Central memory CD8-positive, alpha-beta T cell (primary cell): ENCODE results near the gene NPM3.

Experiments
- ATAC-seq: fragments of 150-1000 bp; cut with Tn5 transposase; replicated peaks from 2 replicates; pipeline ENCODE4 v1.10.0; 2022; ENCODE audit warnings: mild to moderate bottlenecking, moderate FRiP score, moderate number of reproducible peaks; ENCODE audit not compliant: poor library complexity, severe bottlenecking; ENCODE audit errors: extremely low read depth
- DNase-seq, 2 donors: peaks; one replicate each; pipeline ENCODE4 v3.0.0; 2021; ENCODE audit warnings: low spot score in 2 of 2
- H3K27ac Mint-ChIP-seq: one replicate; pipeline ENCODE4 v1.8.0; 2022; ENCODE audit warnings: low read depth, mild to moderate bottlenecking, moderate library complexity, mixed read lengths
- H3K27me3 Mint-ChIP-seq: one replicate; pipeline ENCODE4 v1.8.0; 2022; ENCODE audit warnings: mixed read lengths
- H3K36me3 Mint-ChIP-seq: one replicate; pipeline ENCODE4 v1.8.0; 2022; ENCODE audit warnings: mild to moderate bottlenecking, moderate library complexity, mixed read lengths; ENCODE audit not compliant: insufficient read depth
- H3K4me1 Mint-ChIP-seq: one replicate; pipeline ENCODE4 v1.8.0; 2022; ENCODE audit warnings: mixed read lengths
- H3K4me3 Mint-ChIP-seq: one replicate; pipeline ENCODE4 v1.8.0; 2022; ENCODE audit warnings: mild to moderate bottlenecking, moderate library complexity, mixed read lengths
- H3K9me3 Mint-ChIP-seq: one replicate; pipeline ENCODE4 v1.8.0; 2022; ENCODE audit warnings: mixed read lengths

The NPM3 gene

GRCh38 chr10:101767966-101768790, 15.1 kb downstream of the NPM3 start:
- H3K27ac Mint-ChIP-seq, result no peak overlapping the region
- no peak for DNase-seq
- peaks cover 43% of the 10 kb centered on the region for H3K27me3 Mint-ChIP-seq
- no peaks in the 10 kb centered on the region for H3K4me1 Mint-ChIP-seq
- H3K4me3 Mint-ChIP-seq, result no peak overlapping the region
- no peaks in the 10 kb centered on the region for H3K36me3 Mint-ChIP-seq
- ATAC-seq, result no peak
- H3K9me3 Mint-ChIP-seq, result no peaks in the 10 kb centered on the region

GRCh38 chr10:101767600-101767945, 15.7 kb downstream of the NPM3 start:
- Mint-ChIP-seq H3K27ac (no peak overlapping the region), H3K4me1 (no peaks in the 10 kb centered on the region), H3K4me3 (no peak overlapping the region), H3K27me3 (peaks cover 37% of the 10 kb centered on the region), H3K36me3 (no peaks in the 10 kb centered on the region), H3K9me3 (no peaks in the 10 kb centered on the region)
- ATAC-seq, result no peak
- DNase-seq, result no peak

DNA sequence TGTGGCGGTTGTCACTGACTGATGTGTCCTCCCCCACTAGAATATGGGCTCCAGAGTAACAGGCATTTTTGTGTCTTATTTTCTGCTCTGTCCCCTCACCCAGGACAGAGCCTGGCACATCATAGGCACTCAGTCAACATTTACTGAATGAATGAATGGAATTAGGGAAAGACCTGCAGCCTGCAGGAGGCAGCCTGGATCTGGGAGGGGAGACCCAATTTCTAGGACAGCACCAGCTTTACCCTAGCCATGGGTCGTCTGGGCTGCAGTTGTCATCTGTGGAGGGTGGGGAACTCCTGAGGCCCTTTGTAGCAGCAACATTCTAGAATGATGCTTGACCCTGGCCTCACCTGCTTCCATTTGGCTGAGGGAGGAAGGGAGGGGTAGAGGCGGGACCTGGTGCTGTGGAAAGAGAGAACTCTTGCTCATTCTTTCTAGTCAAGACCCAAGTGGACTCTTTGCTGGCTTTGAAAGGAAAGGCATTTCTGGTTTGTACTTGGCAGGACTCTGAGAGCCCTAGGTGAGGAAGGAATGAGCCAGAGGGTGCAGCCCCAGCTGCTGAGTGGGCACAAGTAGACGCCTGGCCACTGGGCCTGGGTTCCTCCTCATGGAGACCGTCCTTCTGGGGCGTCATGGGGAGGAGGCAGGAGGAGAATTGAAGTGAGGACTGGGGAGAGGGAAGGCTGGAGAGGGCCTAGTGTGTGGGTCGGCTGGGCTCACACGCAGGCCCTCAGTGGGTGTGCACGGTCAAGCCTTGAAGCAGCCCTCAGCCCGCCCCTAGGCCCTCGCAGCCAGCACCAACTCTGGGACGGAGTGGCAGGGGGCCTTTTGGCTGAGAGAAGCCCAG, 16.3 kb downstream of the NPM3 start:
- DNase-seq (no peak), ATAC-seq (no peak)
- peaks cover 31% of the 10 kb centered on the region for H3K27me3 Mint-ChIP-seq
- H3K4me3 Mint-ChIP-seq, result no peak overlapping the region
- H3K36me3 Mint-ChIP-seq, result no peaks in the 10 kb centered on the region
- no peak overlapping the region for H3K27ac Mint-ChIP-seq
- no peaks in the 10 kb centered on the region for H3K9me3 Mint-ChIP-seq
- no peaks in the 10 kb centered on the region for H3K4me1 Mint-ChIP-seq

GRCh38 chr10:101766306-101766705, 16.9 kb downstream of the NPM3 start:
- no peaks in the 10 kb centered on the region for H3K9me3 Mint-ChIP-seq
- no peak overlapping the region for H3K27ac Mint-ChIP-seq
- no peaks in the 10 kb centered on the region for H3K4me1 Mint-ChIP-seq
- DNase-seq (no peak), ATAC-seq (no peak)
- peaks cover 24% of the 10 kb centered on the region for H3K27me3 Mint-ChIP-seq
- H3K36me3 Mint-ChIP-seq, result no peaks in the 10 kb centered on the region
- H3K4me3 Mint-ChIP-seq, result no peak overlapping the region

DNA sequence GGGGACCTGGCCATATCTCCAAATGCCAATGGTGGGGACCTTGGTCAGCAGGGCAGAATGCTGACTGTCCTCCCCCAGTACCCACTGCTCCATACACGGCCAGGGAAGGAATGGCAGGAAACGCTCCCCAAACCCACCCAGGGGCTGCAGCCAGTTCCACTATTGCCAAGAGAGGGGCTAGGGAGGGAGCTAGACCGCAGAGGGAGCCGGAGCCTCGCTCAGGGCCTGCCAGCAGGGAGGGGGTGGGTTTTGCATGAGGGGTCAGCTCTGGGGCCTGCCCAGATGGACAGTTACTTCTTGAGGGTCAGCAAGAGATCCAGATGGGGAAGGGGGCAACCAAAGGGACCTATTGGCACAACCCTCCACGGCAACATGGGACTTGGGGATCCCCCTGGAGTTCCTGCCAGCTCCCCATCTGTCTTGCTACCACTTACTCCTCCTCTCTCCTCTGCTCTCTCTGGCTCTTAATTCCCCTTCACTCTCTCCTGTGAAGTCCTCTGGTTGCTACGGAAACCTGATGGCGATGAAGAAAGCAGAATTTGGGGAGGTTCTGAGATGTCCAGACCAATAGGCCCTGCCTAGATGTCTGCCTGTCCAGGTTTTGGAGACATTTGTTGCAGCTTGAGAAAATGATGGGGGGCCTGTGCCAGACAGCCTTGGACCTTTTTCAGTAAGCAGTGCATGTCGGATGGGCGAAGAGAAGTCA, 20.0 kb downstream of the NPM3 start:
- peaks cover 19% of the 10 kb centered on the region for H3K27me3 Mint-ChIP-seq
- no peaks in the 10 kb centered on the region for H3K9me3 Mint-ChIP-seq
- H3K27ac Mint-ChIP-seq, result no peak overlapping the region
- no peaks in the 10 kb centered on the region for H3K36me3 Mint-ChIP-seq
- no peak for DNase-seq
- no peak for ATAC-seq
- H3K4me3 Mint-ChIP-seq, result no peak overlapping the region
- no peaks in the 10 kb centered on the region for H3K4me1 Mint-ChIP-seq

DNA sequence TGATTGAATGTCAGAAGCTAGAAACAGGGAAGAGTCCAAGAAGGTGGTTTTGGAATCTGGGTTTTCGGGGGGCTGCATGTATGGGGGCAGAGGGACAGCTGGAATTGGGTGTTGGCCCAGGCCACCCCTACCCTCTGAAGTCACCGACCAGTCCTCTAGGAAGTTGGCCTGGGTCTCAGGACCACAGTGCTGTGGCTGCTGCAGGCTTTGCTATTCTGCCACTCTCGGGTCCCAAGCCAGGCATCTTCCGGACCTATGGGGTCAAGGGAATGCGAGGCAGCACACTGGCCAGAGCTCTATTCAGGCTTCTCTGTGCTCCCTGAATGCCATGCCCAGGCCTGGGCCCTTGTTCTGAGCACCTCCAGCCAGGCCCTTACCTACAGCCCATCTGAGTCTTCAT, 20.5 kb downstream of the NPM3 start:
- Mint-ChIP-seq H3K4me3 (no peak overlapping the region), H3K4me1 (no peaks in the 10 kb centered on the region), H3K36me3 (no peaks in the 10 kb centered on the region), H3K9me3 (no peaks in the 10 kb centered on the region), H3K27me3 (peaks cover 19% of the 10 kb centered on the region), H3K27ac (no peak overlapping the region)
- no peak for ATAC-seq
- DNase-seq, result no peak

- no peaks in the 10 kb centered on the region for H3K9me3 Mint-ChIP-seq
- H3K27ac Mint-ChIP-seq, result no peak overlapping the region
- no peaks in the 10 kb centered on the region for H3K4me1 Mint-ChIP-seq
- no peaks in the 10 kb centered on the region for H3K36me3 Mint-ChIP-seq
- H3K4me3 Mint-ChIP-seq, result no peak overlapping the region
- DNase-seq, result no peak
- peaks cover 16% of the 10 kb centered on the region for H3K27me3 Mint-ChIP-seq
- ATAC-seq, result no peak
Observed at GRCh38 chr10:101761226-101761625, 22.0 kb downstream of the NPM3 start.

DNA sequence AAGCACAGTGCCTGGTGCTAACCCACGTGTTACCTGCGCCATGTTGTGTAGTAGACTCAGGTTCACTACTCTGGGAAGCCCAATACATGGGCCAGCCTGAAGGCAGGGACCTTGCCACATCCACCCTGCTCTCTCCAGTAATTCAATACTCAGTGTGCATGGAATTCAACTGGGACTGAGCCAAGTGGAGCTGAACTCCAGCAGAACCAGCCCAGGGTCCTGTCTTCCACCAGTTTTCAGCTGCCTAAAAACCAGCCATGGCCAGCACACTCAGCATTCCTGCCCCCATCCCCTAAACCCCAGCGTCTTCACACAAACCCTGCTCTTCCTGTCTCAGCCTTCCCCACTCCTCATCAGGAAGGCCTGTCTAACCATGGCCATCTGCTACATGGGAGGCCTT, 22.7 kb downstream of the NPM3 start:
- ATAC-seq (no peak), DNase-seq (no peak)
- no peaks in the 10 kb centered on the region for H3K36me3 Mint-ChIP-seq
- no peaks in the 10 kb centered on the region for H3K9me3 Mint-ChIP-seq
- H3K4me1 Mint-ChIP-seq, result no peaks in the 10 kb centered on the region
- H3K4me3 Mint-ChIP-seq, result no peak overlapping the region
- no peak overlapping the region for H3K27ac Mint-ChIP-seq
- peaks cover 18% of the 10 kb centered on the region for H3K27me3 Mint-ChIP-seq

- no peaks in the 10 kb centered on the region for H3K9me3 Mint-ChIP-seq
- peaks cover 21% of the 10 kb centered on the region for H3K27me3 Mint-ChIP-seq
- H3K4me1 Mint-ChIP-seq, result no peaks in the 10 kb centered on the region
- no peak for ATAC-seq
- no peak overlapping the region for H3K27ac Mint-ChIP-seq
- DNase-seq, result no peak
- no peak overlapping the region for H3K4me3 Mint-ChIP-seq
- no peaks in the 10 kb centered on the region for H3K36me3 Mint-ChIP-seq
Observed at GRCh38 chr10:101759309-101760247, 23.7 kb downstream of the NPM3 start.

- no peaks in the 10 kb centered on the region for H3K9me3 Mint-ChIP-seq
- H3K27me3 Mint-ChIP-seq, result peaks cover 28% of the 10 kb centered on the region
- ATAC-seq (no peak), DNase-seq (no peak)
- no peak overlapping the region for H3K27ac Mint-ChIP-seq
- H3K4me3 Mint-ChIP-seq, result no peak overlapping the region
- no peaks in the 10 kb centered on the region for H3K36me3 Mint-ChIP-seq
- no peaks in the 10 kb centered on the region for H3K4me1 Mint-ChIP-seq
Observed at GRCh38 chr10:101758858-101759257, 24.4 kb downstream of the NPM3 start.

DNA sequence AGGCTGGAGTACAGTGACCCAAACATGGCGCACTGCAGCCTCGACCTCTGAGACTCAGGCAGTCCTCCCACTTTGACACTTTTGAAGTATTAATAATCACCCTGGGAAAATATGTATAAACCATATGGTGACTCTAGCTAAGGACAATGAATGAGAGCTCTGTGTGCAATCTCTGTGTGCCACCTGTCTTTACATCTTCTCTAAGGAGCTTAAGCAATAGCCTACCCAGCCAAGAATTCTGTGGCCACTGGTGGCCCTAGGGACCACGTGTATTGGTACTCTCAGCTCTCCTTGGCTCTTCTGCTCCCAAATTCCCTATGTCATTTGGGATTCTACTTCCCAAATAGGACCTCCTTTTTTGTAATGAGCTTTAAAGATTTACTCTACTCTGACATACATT, 31.0 kb downstream of the NPM3 start:
- Mint-ChIP-seq H3K36me3 (peaks cover 1% of the 10 kb centered on the region), H3K4me1 (no peaks in the 10 kb centered on the region), H3K27me3 (peaks cover 36% of the 10 kb centered on the region), H3K9me3 (no peaks in the 10 kb centered on the region), H3K27ac (no peak overlapping the region), H3K4me3 (no peak overlapping the region)
- ATAC-seq, result no peak
- DNase-seq, result no peak
